K562 (cell line): ENCODE measurements around the gene CLDN15. TPM values are rescaled to one million over a fixed set of nuclear protein-coding genes. Genes with fewer than 3 reads are reported as not detected.
A peak's percentile ranks its signal among the peaks of the same experiment; 100 is the strongest.

Experiments used
- DACH1 ChIP-seq: fragments of 450-650 bp; IDR thresholded peaks from 2 replicates; pipeline ENCODE4 v1.6.1; 2018; ENCODE audit not compliant: partially characterized antibody
- E2F4 ChIP-seq: sonication (generic); formaldehyde crosslinking; IDR thresholded peaks from 2 replicates; pipeline ENCODE4 v1.8.0; 2022; ENCODE audit warnings: mild to moderate bottlenecking, low read depth, missing genetic modification reagents
- ESRRA ChIP-seq: fragments of 450-650 bp; IDR thresholded peaks from 2 replicates; pipeline ENCODE4 v1.6.1; 2014; ENCODE audit warnings: low read depth, mild to moderate bottlenecking, moderate library complexity, borderline replicate concordance
- FOXJ2 ChIP-seq: fragments of 200-800 bp; sonication (Bioruptor generic); IDR thresholded peaks from 2 replicates; pipeline ENCODE4 v1.6.1; 2016; ENCODE audit warnings: missing genetic modification characterization, missing compliant biosample characterization
- GTF2F1 ChIP-seq: IDR thresholded peaks from 2 replicates; pipeline ENCODE4 v1.6.1; 2011; ENCODE audit warnings: low read depth, low read length, improper control_type of control experiment
- KAT7 ChIP-seq: sonication (generic); formaldehyde crosslinking; IDR thresholded peaks from 2 replicates; pipeline ENCODE4 v1.8.0; 2022; ENCODE audit warnings: missing genetic modification reagents, mild to moderate bottlenecking, borderline replicate concordance
- KLF16 ChIP-seq: IDR thresholded peaks from 2 replicates; pipeline ENCODE4 v1.6.1; 2016; ENCODE audit warnings: antibody characterized with exemption
- MCM3 ChIP-seq: fragments of 450-650 bp; IDR thresholded peaks from 2 replicates; pipeline ENCODE4 v1.6.1; 2016
- MEIS2 ChIP-seq: fragments of 450-650 bp; IDR thresholded peaks from 2 replicates; pipeline ENCODE4 v1.6.1; 2014; ENCODE audit warnings: mild to moderate bottlenecking; ENCODE audit not compliant: partially characterized antibody
- MYNN ChIP-seq, 2 experiments: sonication (generic); formaldehyde crosslinking in 1 of 2; IDR thresholded peaks; 2 replicates each; pipeline versions ENCODE4 v1.5.0 to v1.6.1; 2016 to 2020; ENCODE audit warnings: antibody characterized with exemption in 1 of 2, missing genetic modification reagents in 1 of 2
- NEUROD1 ChIP-seq: fragments of 150-350 bp; IDR thresholded peaks from 2 replicates; pipeline ENCODE4 v1.6.1; 2014; ENCODE audit warnings: borderline replicate concordance, low read length, low read depth; ENCODE audit not compliant: partially characterized antibody
- PHB ChIP-seq: fragments of 250-450 bp; sonication (Bioruptor Pico); IDR thresholded peaks from 2 replicates; pipeline ENCODE4 v1.5.0; 2021
- POU5F1 ChIP-seq: fragments of 150-350 bp; IDR thresholded peaks from 2 replicates; pipeline ENCODE4 v1.6.1; 2014; ENCODE audit warnings: borderline replicate concordance, low read length, low read depth, mild to moderate bottlenecking; ENCODE audit not compliant: partially characterized antibody
- PTRF ChIP-seq: fragments of 450-650 bp; IDR thresholded peaks from 2 replicates; pipeline ENCODE4 v1.6.1; 2016; ENCODE audit warnings: mild to moderate bottlenecking, missing genetic modification characterization, missing compliant biosample characterization
- SPI1 ChIP-seq: IDR thresholded peaks from 2 replicates; pipeline ENCODE4 v1.6.1; 2011; ENCODE audit warnings: low read depth, low read length, control low read depth, borderline replicate concordance
- TGIF2 ChIP-seq: sonication (generic); formaldehyde crosslinking; IDR thresholded peaks from 2 replicates; pipeline ENCODE4 v1.8.1; 2022; ENCODE audit warnings: mild to moderate bottlenecking, missing genetic modification reagents, moderate library complexity
- ZBTB49 ChIP-seq: sonication (generic); formaldehyde crosslinking; IDR thresholded peaks from 2 replicates; pipeline ENCODE4 v1.8.0; 2022; ENCODE audit warnings: missing genetic modification reagents, mild to moderate bottlenecking, borderline replicate concordance
- ZBTB7A ChIP-seq: IDR thresholded peaks from 2 replicates; pipeline ENCODE4 v1.6.1; 2011; ENCODE audit warnings: low read depth, mild to moderate bottlenecking, low read length, moderate library complexity, borderline replicate concordance; ENCODE audit not compliant: control insufficient read depth
- ZFPM2 ChIP-seq: fragments of 250-450 bp; sonication (Bioruptor Pico); IDR thresholded peaks from 2 replicates; pipeline ENCODE4 v1.5.1; 2022; ENCODE audit warnings: mild to moderate bottlenecking
- ZNF311 ChIP-seq: fragments of 250-450 bp; sonication (Bioruptor Pico); IDR thresholded peaks from 2 replicates; pipeline ENCODE4 v1.4.0; 2020; ENCODE audit warnings: mild to moderate bottlenecking, moderate library complexity
- ZNF41 ChIP-seq: fragments of 250-450 bp; sonication (Bioruptor Pico); conservative IDR thresholded peaks from 2 replicates; pipeline ENCODE4 v1.4.0; 2020; ENCODE audit warnings: mild to moderate bottlenecking
- ZNF431 ChIP-seq: sonication (generic); formaldehyde crosslinking; IDR thresholded peaks from 2 replicates; pipeline ENCODE4 v1.8.0; 2022; ENCODE audit warnings: mild to moderate bottlenecking, missing genetic modification reagents
- ZNF655 ChIP-seq: fragments of 250-450 bp; sonication (Bioruptor Pico); IDR thresholded peaks from 2 replicates; pipeline ENCODE4 v1.5.0; 2021
- polyA plus RNA-seq, 8 experiments: library from polyadenylated mRNA; depleted of rRNA in 4 of 8; stranded (reverse) in 5 of 8; unstranded in 3 of 8; fragments of >200 nt; fragmentation: Nextera tagmentation in 2 of 8; fragmentation: Illumina TruSeq in 1 of 8; extraction: Ambion mirVana in 2 of 8; extraction: Trizol in 1 of 8; gene quantifications; 2 replicates each; pipeline versions ENCODE4 v1.2.1 to v1.2.3, GENCODE V29; 2011 to 2014; ENCODE audit warnings: inconsistent platforms in 1 of 8, missing spikeins in 1 of 8
- total RNA-seq, 7 experiments: library from RNA; depleted of rRNA in 6 of 7; stranded (reverse); fragments of >200 nt in 6 of 7; fragmentation: Illumina TruSeq in 2 of 7; extraction: Trizol in 2 of 7; gene quantifications; 2 replicates each; pipeline versions ENCODE4 v1.2.1 to v1.2.3, GENCODE V29; 2011 to 2021; ENCODE audit warnings: low replicate concordance in 1 of 7

Gene CLDN15
- total and polyA plus RNA-seq, 9 of the 15 experiments (the other 6 are each of a cell fraction or from before 2014, with no cell fraction given), result 0.32 to 14.5 (median 7.4) TPM

- TF ChIP-seq ZNF41 (CRISPR knock-in tag) (no peak), ZNF311 (CRISPR knock-in tag) (no peak), NEUROD1 (no peak), TGIF2 (no peak), ZBTB49 (CRISPR knock-in tag) (no peak), KLF16 (no peak), ZNF431 (no peak), PTRF (tag) (no peak), ZBTB7A (no peak), ZNF655 (CRISPR knock-in tag) (no peak), POU5F1 (no peak), ZFPM2 (CRISPR knock-in tag) (no peak), SPI1 (peak; percentile 19; the same call in 1 of the 2 replicates), ESRRA (peak; percentile 82), PHB (CRISPR knock-in tag) (no peak), DACH1 (no peak), E2F4 (no peak), KAT7 (CRISPR knock-in tag) (no peak), MEIS2 (peak; percentile 63), MYNN (IDR thresholded peaks at IDR 0.05) (no peak), MYNN (CRISPR knock-in tag; IDR thresholded peaks at IDR 0.05) (no peak), MCM3 (no peak), FOXJ2 (tag) (no peak), GTF2F1 (no peak)
These were observed 36.6 kb downstream of the CLDN15 start, which contains the start of gene MOGAT3 (continued) for GRCh38 chr7:101200862-101201599.
